ENCODE measurements around the gene DIAPH2. TPM values are rescaled to one million over a fixed set of nuclear protein-coding genes. Genes with fewer than 3 reads are reported as not detected.

DIAPH2 gene
- total RNA-seq, 2 donors from 2014 or later, result 11.6 to 12.7 TPM

GRCh38 chrX:97461763-97462162 is 777.1 kb downstream of the DIAPH2 start:
- Histone ChIP-seq H3K36me3 (no peaks in the 10 kb centered on the region), H3K9me3 (no peaks in the 10 kb centered on the region), H3K27ac (no peak overlapping the region), H3K4me1 (no peaks in the 10 kb centered on the region), H3K27me3 (no peaks in the 10 kb centered on the region), H3K4me3 (no peak overlapping the region)
- TF ChIP-seq CTCF (IDR thresholded peaks at IDR 0.05), result peak in 1 of 2 donors; percentile 30
- no peak for DNase-seq (ENCODE audit: low spot score)

GRCh38 chrX:97471071-97471470 is 786.4 kb downstream of the DIAPH2 start:
- Histone ChIP-seq H3K4me1 (no peaks in the 10 kb centered on the region), H3K27ac (no peak overlapping the region), H3K27me3 (no peaks in the 10 kb centered on the region), H3K36me3 (no peaks in the 10 kb centered on the region), H3K9me3 (no peaks in the 10 kb centered on the region), H3K4me3 (no peak overlapping the region)
- no peak for DNase-seq (ENCODE audit: low spot score)
- TF ChIP-seq CTCF (IDR thresholded peaks at IDR 0.05), result no peak

GRCh38 chrX:97474933-97475332 is 790.3 kb downstream of the DIAPH2 start:
- no peak for TF ChIP-seq CTCF (IDR thresholded peaks at IDR 0.05)
- no peaks in the 10 kb centered on the region for H3K4me1 ChIP-seq
- no peaks in the 10 kb centered on the region for H3K36me3 ChIP-seq
- no peaks in the 10 kb centered on the region for H3K9me3 ChIP-seq
- H3K27ac ChIP-seq, result no peak overlapping the region
- no peak overlapping the region for H3K4me3 ChIP-seq
- no peaks in the 10 kb centered on the region for H3K27me3 ChIP-seq
- DNase-seq (ENCODE audit: low spot score), result no peak

GRCh38 chrX:97479106-97479890 is 794.7 kb downstream of the DIAPH2 start:
- DNase-seq (ENCODE audit: low spot score), result no peak
- H3K4me3 ChIP-seq, result no peak overlapping the region
- H3K27ac ChIP-seq, result no peak overlapping the region
- TF ChIP-seq CTCF (IDR thresholded peaks at IDR 0.05), result no peak
- no peaks in the 10 kb centered on the region for H3K36me3 ChIP-seq
- H3K9me3 ChIP-seq, result no peaks in the 10 kb centered on the region
- H3K4me1 ChIP-seq, result no peaks in the 10 kb centered on the region
- no peaks in the 10 kb centered on the region for H3K27me3 ChIP-seq

- Histone ChIP-seq H3K4me3 (no peak overlapping the region), H3K27me3 (no peaks in the 10 kb centered on the region), H3K36me3 (no peaks in the 10 kb centered on the region), H3K4me1 (no peaks in the 10 kb centered on the region), H3K27ac (no peak overlapping the region), H3K9me3 (no peaks in the 10 kb centered on the region)
- no peak for DNase-seq (ENCODE audit: low spot score)
- TF ChIP-seq CTCF (IDR thresholded peaks at IDR 0.05), result no peak
These were observed 796.6 kb downstream of the DIAPH2 start for GRCh38 chrX:97481228-97481627.
